Neural cell (in vitro differentiated cells): ENCODE measurements around the gene GPRIN3. TPM values are rescaled to one million over a fixed set of nuclear protein-coding genes. Genes with fewer than 3 reads are reported as not detected.
"Not testable (repeated sequence)": the region's sequence is repeated elsewhere in the genome, so short reads cannot be mapped to it uniquely, and the experiment has no call there.

Experiments used
- H2AFZ ChIP-seq: fragments of 200-600, 300-800 bp; sonication (generic), shearing (Covaris generic); 2 replicates; pipeline ENCODE4 v1.6.0; 2014; ENCODE audit warnings: low read depth, mild to moderate bottlenecking, antibody characterized with exemption, low read length, moderate library complexity
- H3F3A ChIP-seq: fragments of 200-600 bp; shearing (Covaris generic); 2 replicates; pipeline ENCODE4 v1.6.1; 2016; ENCODE audit warnings: mild to moderate bottlenecking, moderate library complexity, mixed read lengths, antibody characterized with exemption, low read length; ENCODE audit not compliant: insufficient read depth, poor library complexity, severe bottlenecking
- H3K27ac ChIP-seq: fragments of 200-600, 300-800 bp; sonication (generic), shearing (Covaris generic); 2 replicates; pipeline ENCODE4 v1.5.1; 2014; ENCODE audit warnings: mild to moderate bottlenecking, low read length, moderate library complexity
- H3K27me3 ChIP-seq: fragments of 300-800, 200-600 bp; sonication (generic), shearing (Covaris generic); 2 replicates; pipeline ENCODE4 v1.6.0; 2014; ENCODE audit warnings: mild to moderate bottlenecking, low read depth, low read length, moderate library complexity; ENCODE audit not compliant: insufficient read depth
- H3K36me3 ChIP-seq: fragments of 300-800, 200-600 bp; sonication (generic), shearing (Covaris generic); 2 replicates; pipeline ENCODE4 v1.5.1; 2014; ENCODE audit warnings: mild to moderate bottlenecking, antibody characterized with exemption, low read length, moderate library complexity; ENCODE audit not compliant: insufficient read depth
- H3K4me2 ChIP-seq: fragments of 300-800, 200-600 bp; sonication (generic), shearing (Covaris generic); 2 replicates; pipeline ENCODE4 v1.6.0; 2014; ENCODE audit warnings: mild to moderate bottlenecking, low read length
- H3K4me3 ChIP-seq: fragments of 300-800, 200-600 bp; sonication (generic), shearing (Covaris generic); 2 replicates; pipeline ENCODE4 v1.5.1; 2014; ENCODE audit warnings: mild to moderate bottlenecking, low read length, moderate library complexity
- H3K79me2 ChIP-seq: fragments of 200-600 bp; shearing (Covaris generic); replicated peaks from 2 replicates; pipeline ENCODE4 v1.6.0; 2014; ENCODE audit warnings: mild to moderate bottlenecking, low read length, moderate library complexity; ENCODE audit not compliant: insufficient read depth
- H3K9ac ChIP-seq: fragments of 300-800, 200-600 bp; sonication (generic), shearing (Covaris generic); 2 replicates; pipeline ENCODE4 v1.6.1; 2016; ENCODE audit warnings: mild to moderate bottlenecking, low read length, mixed read lengths
- H3K9me2 ChIP-seq: fragments of 200-600 bp; shearing (Covaris generic); 2 replicates; pipeline ENCODE4 v1.6.1; 2016; ENCODE audit warnings: mild to moderate bottlenecking, low read length, mixed read lengths; ENCODE audit not compliant: insufficient read depth
- H3K9me3 ChIP-seq: fragments of 200-600, 300-800 bp; sonication (generic), shearing (Covaris generic); 2 replicates; pipeline ENCODE4 v1.6.1; 2016; ENCODE audit warnings: mild to moderate bottlenecking, mixed run types, low read length, moderate library complexity, mixed read lengths
- H4K20me1 ChIP-seq: fragments of 200-600 bp; shearing (Covaris generic); 2 replicates; pipeline ENCODE4 v1.6.1; 2016; ENCODE audit warnings: mild to moderate bottlenecking, mixed run types; ENCODE audit not compliant: insufficient read depth
- CTCF ChIP-seq: fragments of 450-650 bp; IDR thresholded peaks from 2 replicates; pipeline ENCODE4 v1.5.1; 2014; ENCODE audit warnings: antibody characterized with exemption, mild to moderate bottlenecking, moderate library complexity; ENCODE audit not compliant: poor library complexity, severe bottlenecking
- EP300 ChIP-seq: fragments of 450-650 bp; conservative IDR thresholded peaks from 2 replicates; pipeline ENCODE4 v1.6.1; 2014; ENCODE audit warnings: antibody characterized with exemption, mild to moderate bottlenecking, moderate library complexity; ENCODE audit not compliant: poor library complexity, severe bottlenecking
- EZH2 ChIP-seq: fragments of 200-600, 300-800 bp; shearing (Covaris generic), sonication (generic); IDR thresholded peaks from 2 replicates; pipeline ENCODE4 v1.6.1; 2014; ENCODE audit warnings: antibody characterized with exemption, low read length, borderline replicate concordance, mild to moderate bottlenecking; ENCODE audit not compliant: insufficient read depth, poor library complexity, severe bottlenecking
- MXI1 ChIP-seq: fragments of 450-650 bp; conservative IDR thresholded peaks from 2 replicates; pipeline ENCODE4 v1.6.1; 2014; ENCODE audit warnings: antibody characterized with exemption, mild to moderate bottlenecking; ENCODE audit not compliant: poor library complexity, severe bottlenecking
- POLR2AphosphoS5 ChIP-seq: IDR thresholded peaks from 2 replicates; pipeline ENCODE4 v1.6.1; 2012
- RAD21 ChIP-seq: fragments of 450-650 bp; conservative IDR thresholded peaks from 2 replicates; pipeline ENCODE4 v1.6.1; 2014; ENCODE audit warnings: antibody characterized with exemption, mild to moderate bottlenecking, moderate library complexity
- REST ChIP-seq: IDR thresholded peaks from 2 replicates; pipeline ENCODE4 v1.6.1; 2012; ENCODE audit warnings: borderline replicate concordance
- SMC3 ChIP-seq: fragments of 450-650 bp; conservative IDR thresholded peaks from 2 replicates; pipeline ENCODE4 v1.6.1; 2014; ENCODE audit warnings: antibody characterized with exemption, mild to moderate bottlenecking, moderate library complexity; ENCODE audit not compliant: poor library complexity
- TAF1 ChIP-seq: IDR thresholded peaks from 2 replicates; pipeline ENCODE4 v1.6.1; 2012; ENCODE audit warnings: low read depth
- polyA plus RNA-seq: library from polyadenylated mRNA; depleted of rRNA; stranded (reverse); fragments of >200 nt; gene quantifications from 2 replicates; pipeline ENCODE4 v1.2.3, GENCODE V29; 2014

Gene GPRIN3
- polyA plus RNA-seq, 1 donor from 2014 or later, result 7.0 TPM

- Histone ChIP-seq H3K79me2 (no peaks in the 10 kb centered on the region), H3K4me3 (no peak overlapping the region), H4K20me1 (no peaks in the 10 kb centered on the region), H3K9ac (no peak overlapping the region), H3K27me3 (no peaks in the 10 kb centered on the region), H3K9me3 (no peaks in the 10 kb centered on the region), H3K27ac (no peak overlapping the region), H3K36me3 (no peaks in the 10 kb centered on the region), H3F3A (no peaks in the 10 kb centered on the region), H3K4me2 (no peak overlapping the region), H3K9me2 (no peaks in the 10 kb centered on the region), H2AFZ (no peak overlapping the region)
- no peak for TF ChIP-seq SMC3
These were observed 103.7 kb downstream of the GPRIN3 start for GRCh38 chr4:89203902-89204301.

GRCh38 chr4:89199394-89199793 lies 108.2 kb downstream of the GPRIN3 start:
- not testable (repeated sequence) for H3K36me3 ChIP-seq, H3K27me3 ChIP-seq, H3K9me3 ChIP-seq, H3F3A ChIP-seq, H3K9ac ChIP-seq, H3K4me3 ChIP-seq, H4K20me1 ChIP-seq, H3K4me2 ChIP-seq, H2AFZ ChIP-seq, H3K79me2 ChIP-seq, H3K9me2 ChIP-seq, H3K27ac ChIP-seq

- Histone ChIP-seq H3K36me3 (no peaks in the 10 kb centered on the region), H4K20me1 (no peaks in the 10 kb centered on the region), H3K9me2 (no peaks in the 10 kb centered on the region), H3F3A (no peaks in the 10 kb centered on the region), H2AFZ (no peak overlapping the region), H3K4me2 (no peak overlapping the region), H3K9me3 (no peaks in the 10 kb centered on the region), H3K27ac (no peak overlapping the region), H3K4me3 (no peak overlapping the region), H3K79me2 (no peaks in the 10 kb centered on the region), H3K9ac (no peak overlapping the region), H3K27me3 (no peaks in the 10 kb centered on the region)
- TF ChIP-seq TAF1 (no peak), MXI1 (no peak), RAD21 (no peak), SMC3 (no peak), EZH2 (no peak), POLR2AphosphoS5 (no peak), EP300 (no peak), REST (no peak), CTCF (no peak)
These were observed 109.7 kb downstream of the GPRIN3 start for GRCh38 chr4:89197920-89198319.
